ENCODE results near the gene SUGCT.

SUGCT gene

GRCh38 chr7:40489844-40490602 is 355.2 kb downstream of the SUGCT start:
- DNase-seq = no peak

- DNase-seq = no peak
These were observed 355.8 kb downstream of the SUGCT start for GRCh38 chr7:40490603-40490924.

GRCh38 chr7:40492946-40493345 is 358.1 kb downstream of the SUGCT start:
- DNase-seq = no peak

- DNase-seq = no peak
These were observed 358.8 kb downstream of the SUGCT start for GRCh38 chr7:40493609-40494051.

GRCh38 chr7:40498924-40499510 is 364.2 kb downstream of the SUGCT start:
- DNase-seq = no peak

GRCh38 chr7:40499718-40500117 is 364.9 kb downstream of the SUGCT start:
- DNase-seq = no peak

- no peak for DNase-seq
These were observed 365.4 kb downstream of the SUGCT start for GRCh38 chr7:40500219-40500618.

GRCh38 chr7:40502359-40502758 is 367.6 kb downstream of the SUGCT start:
- no peak for DNase-seq

- no peak for DNase-seq
These were observed 371.4 kb downstream of the SUGCT start for GRCh38 chr7:40506158-40506557.

GRCh38 chr7:40507166-40507565 is 372.4 kb downstream of the SUGCT start:
- no peak for DNase-seq

GRCh38 chr7:40509287-40509996 is 374.6 kb downstream of the SUGCT start:
- no peak for DNase-seq

- DNase-seq = no peak
These were observed 381.6 kb downstream of the SUGCT start for GRCh38 chr7:40516376-40516775.

- DNase-seq = no peak
These were observed 384.2 kb downstream of the SUGCT start for GRCh38 chr7:40519009-40519408.

- no peak for DNase-seq
These were observed 386.4 kb downstream of the SUGCT start for GRCh38 chr7:40520986-40521738.

GRCh38 chr7:40525764-40526163 is 391.0 kb downstream of the SUGCT start:
- DNase-seq = no peak

GRCh38 chr7:40526951-40527715 is 392.3 kb downstream of the SUGCT start:
- no peak for DNase-seq

- no peak for DNase-seq
These were observed 392.9 kb downstream of the SUGCT start for GRCh38 chr7:40527723-40528122.

- DNase-seq = no peak
These were observed 395.5 kb downstream of the SUGCT start for GRCh38 chr7:40530292-40530691.

- no peak for DNase-seq
These were observed 397.2 kb downstream of the SUGCT start for GRCh38 chr7:40531956-40532355.

- no peak for DNase-seq
These were observed 400.9 kb downstream of the SUGCT start for GRCh38 chr7:40535678-40536077.

- DNase-seq = no peak
These were observed 401.6 kb downstream of the SUGCT start for GRCh38 chr7:40536421-40536820.

- DNase-seq = no peak
These were observed 403.5 kb downstream of the SUGCT start for GRCh38 chr7:40538281-40538680.

- no peak for DNase-seq
These were observed 406.5 kb downstream of the SUGCT start for GRCh38 chr7:40541336-40541735.

Data from NCI-H510A treated with DMSO at 0.1 percent for 48 hours (cell line).